H9 (cell line): ENCODE results near the gene PRUNE2. TPM values are rescaled to one million over a fixed set of nuclear protein-coding genes. Genes with fewer than 3 reads are reported as not detected.

Experiments used
- DNase-seq: peaks from one replicate; pipeline ENCODE4 v3.0.0-alpha.2; 2017
- H2AFZ ChIP-seq: one replicate; pipeline ENCODE4 v1.6.1; 2013; ENCODE audit warnings: mild to moderate bottlenecking, low read length, control low read depth, moderate library complexity
- H2AK5ac ChIP-seq: 2 replicates; pipeline ENCODE4 v1.6.1; 2013; ENCODE audit warnings: low read length, control low read depth, mixed read lengths; ENCODE audit not compliant: insufficient read length
- H2BK120ac ChIP-seq: one replicate; pipeline ENCODE4 v1.6.1; 2013; ENCODE audit warnings: low read depth, mild to moderate bottlenecking, low read length, control low read depth, inconsistent platforms; ENCODE audit not compliant: poor library complexity, severe bottlenecking
- H2BK12ac ChIP-seq: 2 replicates; pipeline ENCODE4 v1.6.1; 2013; ENCODE audit warnings: low read length, control low read depth, mixed read lengths, low read depth; ENCODE audit not compliant: insufficient read length
- H2BK15ac ChIP-seq: 2 replicates; pipeline ENCODE4 v1.6.1; 2013; ENCODE audit warnings: low read depth, low read length, control low read depth
- H2BK20ac ChIP-seq: one replicate; pipeline ENCODE4 v1.6.1; 2013; ENCODE audit warnings: low read depth, mild to moderate bottlenecking, low read length, control low read depth, inconsistent platforms; ENCODE audit not compliant: poor library complexity, severe bottlenecking
- H2BK5ac ChIP-seq: 2 replicates; pipeline ENCODE4 v1.6.1; 2013; ENCODE audit warnings: low read length, control low read depth, mixed read lengths; ENCODE audit not compliant: insufficient read length
- H3K14ac ChIP-seq: 2 replicates; pipeline ENCODE4 v1.6.1; 2013; ENCODE audit warnings: low read length, control low read depth; ENCODE audit not compliant: insufficient read depth
- H3K18ac ChIP-seq: 2 replicates; pipeline ENCODE4 v1.6.1; 2013; ENCODE audit warnings: low read depth, mild to moderate bottlenecking, mixed read lengths, low read length, control low read depth; ENCODE audit not compliant: insufficient read length
- H3K23ac ChIP-seq: 2 replicates; pipeline ENCODE4 v1.6.1; 2013; ENCODE audit warnings: low read length, control low read depth, mixed read lengths, low read depth; ENCODE audit not compliant: insufficient read length
- H3K23me2 ChIP-seq: 2 replicates; pipeline ENCODE4 v1.6.1; 2013; ENCODE audit warnings: low read depth, mild to moderate bottlenecking, mixed read lengths, low read length, control low read depth; ENCODE audit not compliant: insufficient read length, poor library complexity, severe bottlenecking
- H3K27ac ChIP-seq: 2 replicates; pipeline ENCODE4 v1.5.1; 2013; ENCODE audit warnings: low read length, control low read depth, mixed read lengths, low read depth; ENCODE audit not compliant: insufficient read length
- H3K27me3 ChIP-seq: 2 replicates; pipeline ENCODE4 v1.6.1; 2013; ENCODE audit warnings: low read length, control low read depth, inconsistent platforms; ENCODE audit not compliant: insufficient read depth
- H3K4ac ChIP-seq: 2 replicates; pipeline ENCODE4 v1.6.1; 2013; ENCODE audit warnings: low read depth, mild to moderate bottlenecking, control low read depth, inconsistent platforms, low read length, moderate library complexity
- H3K4me1 ChIP-seq: 2 replicates; pipeline ENCODE4 v1.6.1; 2013; ENCODE audit warnings: low read length, control low read depth, inconsistent platforms; ENCODE audit not compliant: insufficient read depth
- H3K4me2 ChIP-seq: 2 replicates; pipeline ENCODE4 v1.6.1; 2013; ENCODE audit warnings: low read length, control low read depth, mixed read lengths; ENCODE audit not compliant: insufficient read length, insufficient read depth
- H3K56ac ChIP-seq: 2 replicates; pipeline ENCODE4 v1.6.1; 2013; ENCODE audit warnings: low read depth, mild to moderate bottlenecking, mixed read lengths, low read length, control low read depth; ENCODE audit not compliant: insufficient read length
- H3K79me1 ChIP-seq: 2 replicates; pipeline ENCODE4 v1.6.1; 2013; ENCODE audit warnings: low read depth, mild to moderate bottlenecking, moderate library complexity, low read length, control low read depth, inconsistent platforms; ENCODE audit not compliant: insufficient read depth, poor library complexity, severe bottlenecking
- H3K79me2 ChIP-seq: 2 replicates; pipeline ENCODE4 v1.6.1; 2013; ENCODE audit warnings: low read length, control low read depth, inconsistent platforms; ENCODE audit not compliant: insufficient read depth
- H3K9ac ChIP-seq: 2 replicates; pipeline ENCODE4 v1.6.1; 2013; ENCODE audit warnings: low read length, control low read depth, mixed read lengths; ENCODE audit not compliant: insufficient read length; ENCODE audit errors: extremely low read depth
- H3K9me3 ChIP-seq: one replicate; pipeline ENCODE4 v1.6.1; 2013; ENCODE audit warnings: low read depth, low read length, inconsistent platforms; ENCODE audit not compliant: control insufficient read depth
- H3T11ph ChIP-seq: one replicate; pipeline ENCODE4 v1.6.1; 2013; ENCODE audit warnings: mild to moderate bottlenecking, low read length, control low read depth, inconsistent platforms
- H4K20me1 ChIP-seq: one replicate; pipeline ENCODE4 v1.6.1; 2013; ENCODE audit not compliant: control insufficient read depth, insufficient read length, insufficient read depth
- H4K5ac ChIP-seq: 2 replicates; pipeline ENCODE4 v1.6.1; 2013; ENCODE audit warnings: low read depth, mild to moderate bottlenecking, mixed read lengths, low read length, control low read depth; ENCODE audit not compliant: insufficient read length
- H4K8ac ChIP-seq: replicated peaks from 2 replicates; pipeline ENCODE4 v1.6.1; 2013; ENCODE audit warnings: low read length, control low read depth, mixed read lengths, low read depth; ENCODE audit not compliant: insufficient read length
- H4K91ac ChIP-seq: 2 replicates; pipeline ENCODE4 v1.6.1; 2013; ENCODE audit warnings: low read depth, mild to moderate bottlenecking, moderate library complexity, mixed read lengths, low read length, control low read depth; ENCODE audit not compliant: insufficient read length
- H3K27ac Mint-ChIP-seq, 3 experiments: 2 replicates in 2 of 3; 3 replicates in 1 of 3; pipeline ENCODE4 v1.8.0; 2020 to 2021; ENCODE audit warnings: mixed read lengths in 3 of 3, mild to moderate bottlenecking in 1 of 3, moderate library complexity in 1 of 3
- H3K27me3 Mint-ChIP-seq: 2 replicates; pipeline ENCODE4 v1.8.0; 2021; ENCODE audit warnings: low read depth, mild to moderate bottlenecking, moderate library complexity, mixed read lengths
- H3K36me3 Mint-ChIP-seq, 3 experiments: 2 replicates in 2 of 3; 3 replicates in 1 of 3; pipeline ENCODE4 v1.8.0; 2020 to 2021; ENCODE audit warnings: low read depth in 3 of 3, mixed read lengths in 3 of 3; ENCODE audit not compliant: insufficient read depth in 1 of 3
- H3K4me1 Mint-ChIP-seq, 2 experiments: 2 replicates each; pipeline ENCODE4 v1.8.0; 2020; ENCODE audit warnings: mixed read lengths in 2 of 2
- H3K4me3 Mint-ChIP-seq, 2 experiments: 2 replicates in 1 of 2; 3 replicates in 1 of 2; pipeline ENCODE4 v1.8.0; 2020 to 2021; ENCODE audit warnings: mild to moderate bottlenecking in 2 of 2, mixed read lengths in 2 of 2, moderate library complexity in 1 of 2
- H3K9me3 Mint-ChIP-seq, 2 experiments: 2 replicates in 1 of 2; 3 replicates in 1 of 2; pipeline ENCODE4 v1.8.0; 2020; ENCODE audit warnings: mild to moderate bottlenecking in 2 of 2, mixed read lengths in 2 of 2, moderate library complexity in 1 of 2
- CTCF ChIP-seq: fragments of 200-600 bp; sonication (generic); conservative IDR thresholded peaks from 3 replicates; pipeline ENCODE4 v1.8.0; 2021; ENCODE audit warnings: antibody characterized with exemption, mild to moderate bottlenecking
- WGBS: extraction: QIAGEN DNeasy Blood & Tissue Kit; methylation state at CpG from one replicate; pipeline ENCODE4 v1.1.7; 2013; ENCODE audit warnings: missing lambda C conversion rate, low lambda C conversion rate, mixed read lengths; ENCODE audit not compliant: insufficient read length; ENCODE audit errors: extremely low coverage; 5-methylcytosine and 5-hydroxymethylcytosine counted together
- total RNA-seq: library from RNA; stranded (reverse); gene quantifications from 2 replicates; pipeline ENCODE4 v1.2.1, GENCODE V29; 2021

Gene PRUNE2
- total RNA-seq, 1 experiment from 2014 or later: 12.1 TPM

GRCh38 chr9:76761448-76761847 is 144.5 kb downstream of the PRUNE2 start:
- Mint-ChIP-seq H3K27me3 (no peaks in the 10 kb centered on the region), H3K4me3 (no peak overlapping the region), H3K36me3 (no peaks in the 10 kb centered on the region), H3K9me3 (no peaks in the 10 kb centered on the region), H3K27ac (no peak overlapping the region), H3K4me1 (peaks cover under 1 to 3% of the 10 kb centered on the region in 2 experiments; a peak in 3 of 4 replicates)
- Histone ChIP-seq H3K23me2 (no peaks in the 10 kb centered on the region), H3K14ac (no peak overlapping the region), H3K18ac (no peak overlapping the region), H2AK5ac (no peak overlapping the region), H3K27ac (no peak overlapping the region), H4K8ac (no peak overlapping the region), H3K56ac (no peak overlapping the region), H3K9me3 (no peaks in the 10 kb centered on the region), H2BK12ac (no peak overlapping the region), H2BK15ac (no peak overlapping the region), H4K20me1 (no peaks in the 10 kb centered on the region), H2BK120ac (no peak overlapping the region), H3K9ac (no peak overlapping the region), H4K91ac (no peak overlapping the region), H3K23ac (no peak overlapping the region), H4K5ac (no peak overlapping the region), H3T11ph (no peak overlapping the region), H2AFZ (no peak overlapping the region), H2BK5ac (no peak overlapping the region), H3K79me2 (no peaks in the 10 kb centered on the region), H3K4me1 (no peaks in the 10 kb centered on the region), H3K4me2 (no peak overlapping the region), H3K4ac (no peak overlapping the region), H3K27me3 (no peaks in the 10 kb centered on the region), H2BK20ac (no peak overlapping the region), H3K79me1 (no peaks in the 10 kb centered on the region)
- no peak for DNase-seq
- no CpG with 5 or more reads among the region's 1 CpG for WGBS
- peak; percentile 47 for TF ChIP-seq CTCF
